GM21825 (cell line): Measurements from ENCODE around the gene ZSCAN22.

ENCODE experiments used
- ATAC-seq: cut with Tn5 transposase; IDR thresholded peaks from one replicate; pipeline ENCODE4 v1.9.1; 2021; ENCODE audit warnings: mild to moderate bottlenecking, moderate library complexity; ENCODE audit not compliant: unreplicated experiment

Gene ZSCAN22

GRCh38 chr19:58350871-58351557 is 24.2 kb downstream of the ZSCAN22 start:
- ATAC-seq, result no peak

GRCh38 chr19:58351558-58351878 is 24.7 kb downstream of the ZSCAN22 start:
- no peak for ATAC-seq

- no peak for ATAC-seq
These were observed 25.4 kb downstream of the ZSCAN22 start for GRCh38 chr19:58351990-58352755.

- ATAC-seq, result no peak
These were observed 26.2 kb downstream of the ZSCAN22 start, which contains the start of gene A1BG for GRCh38 chr19:58352760-58353671. Gene A1BG (minus strand): TSS chr19:58353492. CDS start chr19:58353437, 55 bp downstream.

- ATAC-seq, result no peak
These were observed 27.1 kb downstream of the ZSCAN22 start for GRCh38 chr19:58353717-58354477.

- no peak for ATAC-seq
These were observed 27.8 kb downstream of the ZSCAN22 start for GRCh38 chr19:58354478-58355030.

GRCh38 chr19:58355215-58355796 is 28.5 kb downstream of the ZSCAN22 start:
- no peak for ATAC-seq

GRCh38 chr19:58355908-58356765 is 29.3 kb downstream of the ZSCAN22 start:
- no peak for ATAC-seq

GRCh38 chr19:58356766-58357480 is 30.1 kb downstream of the ZSCAN22 start:
- no peak for ATAC-seq

GRCh38 chr19:58357481-58358145 is 30.8 kb downstream of the ZSCAN22 start:
- no peak for ATAC-seq

- peak; percentile 12 for ATAC-seq
These were observed 35.1 kb downstream of the ZSCAN22 start for GRCh38 chr19:58361900-58362271.

- ATAC-seq, result peak; percentile 83
These were observed 35.6 kb downstream of the ZSCAN22 start, which contains the start of gene ZNF497 for GRCh38 chr19:58362272-58362994. Gene ZNF497 (minus strand): TSS chr19:58362751. CDS start chr19:58357635, 5,116 bp downstream.

- no peak for ATAC-seq
These were observed 37.4 kb downstream of the ZSCAN22 start for GRCh38 chr19:58364146-58364545.

GRCh38 chr19:58366585-58367430 is 40.0 kb downstream of the ZSCAN22 start:
- ATAC-seq, result no peak

GRCh38 chr19:58367698-58368454 is 41.1 kb downstream of the ZSCAN22 start:
- ATAC-seq, result no peak
